ENCODE results near the gene SPHKAP.

- TF ChIP-seq POLR2A (IDR thresholded peaks at IDR 0.05; ENCODE audit: low read depth, low read length) (no peak), CTCF (conservative IDR thresholded peaks at IDR 0.05; ENCODE audit: low read depth, low read length) (no peak), CHD1 (IDR thresholded peaks at IDR 0.05; ENCODE audit: low read depth, low read length) (no peak), RAD21 (IDR thresholded peaks at IDR 0.05; ENCODE audit: low read length) (no peak), BHLHE40 (IDR thresholded peaks at IDR 0.05; ENCODE audit: low read depth, low read length) (no peak), MAZ (IDR thresholded peaks at IDR 0.05; ENCODE audit: borderline replicate concordance, low read depth, low read length) (no peak), SMC3 (IDR thresholded peaks at IDR 0.05; ENCODE audit: low read depth, low read length) (no peak), ELK1 (IDR thresholded peaks at IDR 0.05; ENCODE audit: borderline replicate concordance, low read depth, low read length) (no peak), CEBPB (IDR thresholded peaks at IDR 0.05; ENCODE audit: low read depth, low read length) (no peak)
These were observed 121.8 kb downstream of the SPHKAP start for GRCh38 chr2:228059735-228060134.

Data from IMR-90 (cell line).